Fibroblast of upper back skin (primary cell): ENCODE measurements around the gene BLTP3A.

ENCODE experiments used
- DNase-seq: peaks from one replicate; pipeline ENCODE4 v3.0.0-alpha.2; 2013

Gene BLTP3A

GRCh38 chr6:34836451-34836850 is 44.6 kb downstream of the BLTP3A start:
- DNase-seq: no peak

GRCh38 chr6:34837528-34837927 is 45.6 kb downstream of the BLTP3A start:
- no peak for DNase-seq

DNA sequence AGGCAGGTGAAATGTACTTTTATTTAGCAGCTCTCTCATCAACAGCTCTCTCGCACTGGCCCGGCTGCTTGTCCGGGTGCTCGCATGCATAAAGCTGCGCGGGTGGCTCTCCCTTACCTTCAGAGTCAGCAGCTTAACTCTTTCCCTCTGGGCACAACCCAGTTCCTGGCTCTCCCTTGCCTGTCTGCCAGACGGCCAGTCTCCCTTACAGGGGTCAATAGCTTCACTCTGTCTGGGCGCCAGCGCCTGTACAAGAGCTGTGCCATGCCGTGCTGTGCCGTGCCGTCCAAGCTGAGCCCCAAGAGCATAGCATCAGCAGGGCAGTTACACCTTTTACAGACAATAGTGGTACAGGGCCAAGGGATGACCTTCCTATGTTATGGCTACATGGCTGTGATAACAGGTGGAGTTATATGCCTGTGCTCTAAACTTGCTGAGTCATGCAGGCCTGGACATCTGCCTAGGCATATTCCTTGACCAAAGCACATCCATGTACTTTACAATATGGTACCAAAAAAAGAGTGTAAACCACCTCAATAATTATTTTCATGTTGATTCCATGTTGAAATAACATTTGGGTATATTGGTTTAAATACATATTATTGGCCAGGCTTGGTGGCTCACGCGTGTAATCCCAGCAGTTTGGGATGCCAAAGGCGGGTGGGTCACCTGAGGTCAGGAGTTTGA is 47.9 kb downstream of the BLTP3A start:
- DNase-seq: peak; percentile 10
